Ammon's horn (tissue), 1 donor: Measurements from ENCODE around the gene COL23A1.
"Not testable (repeated sequence)": the region's sequence is repeated elsewhere in the genome, so short reads cannot be mapped to it uniquely, and the experiment has no call there.

Experiments used
- DNase-seq: peaks from one replicate; pipeline ENCODE4 v3.0.0-alpha.2; 2016; ENCODE audit warnings: low spot score

Gene COL23A1

DNA sequence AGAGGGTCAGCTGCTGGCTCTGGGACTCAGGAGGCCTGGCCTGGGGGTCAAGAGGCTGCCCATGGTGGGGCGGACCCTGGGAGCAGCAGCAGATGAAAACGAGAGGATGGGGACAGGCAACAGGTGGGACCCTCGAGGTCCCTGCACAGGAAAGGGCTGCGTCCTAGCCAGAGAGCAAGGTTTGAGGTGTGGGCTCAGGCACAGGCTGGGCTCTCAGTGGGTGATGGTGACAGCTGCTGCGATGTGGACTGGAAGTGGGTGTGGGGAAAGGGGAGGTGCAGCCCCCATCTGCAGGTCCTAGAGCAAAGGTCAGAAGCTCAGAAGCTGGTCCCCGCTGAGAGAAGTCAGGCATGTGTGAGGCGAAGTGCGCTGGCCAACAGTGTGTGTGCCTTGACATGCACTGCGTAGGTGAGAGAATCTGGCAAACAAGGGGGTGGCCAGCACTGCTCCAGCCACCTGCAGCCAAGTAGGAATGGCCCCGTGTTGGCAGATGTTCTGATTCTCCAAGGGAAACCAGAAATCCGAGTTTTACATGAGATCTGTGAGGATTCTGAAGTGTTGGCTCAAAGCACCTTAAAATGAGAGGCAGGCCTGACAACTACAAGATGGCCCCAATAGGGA is 85.7 kb downstream of the COL23A1 start:
- no peak for DNase-seq

DNA sequence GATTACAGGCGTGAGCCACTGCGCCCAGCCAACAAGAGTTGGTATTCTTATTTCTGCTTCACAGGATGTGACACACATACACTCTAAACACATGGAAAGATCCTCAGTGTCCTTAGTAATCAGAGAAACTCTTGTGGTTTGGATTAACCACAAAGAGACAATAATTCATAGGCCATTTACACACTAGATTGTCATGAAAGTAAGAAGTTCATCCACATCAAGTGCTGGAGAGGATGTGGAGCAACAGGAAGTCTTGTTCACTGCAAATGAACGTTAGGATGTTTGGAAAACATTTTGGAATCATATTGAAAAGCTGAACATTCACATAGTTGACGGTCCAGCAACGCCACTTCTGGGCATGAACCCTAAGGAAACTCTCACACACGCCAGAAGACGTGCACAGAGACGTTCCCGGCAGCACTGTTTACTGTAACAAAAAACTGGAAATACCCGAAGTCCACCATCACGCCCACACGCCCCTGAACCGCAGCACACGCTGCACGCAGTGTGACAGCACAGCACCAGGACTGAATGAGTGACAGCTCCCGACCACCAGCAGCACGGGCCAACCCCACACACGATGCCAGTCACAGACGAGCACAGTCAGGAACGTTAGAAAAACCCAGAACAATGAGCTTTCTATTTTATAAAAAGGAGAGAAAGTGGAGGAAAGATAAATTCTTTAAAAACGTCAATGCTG is 87.6 kb downstream of the COL23A1 start:
- DNase-seq: no peak

DNA sequence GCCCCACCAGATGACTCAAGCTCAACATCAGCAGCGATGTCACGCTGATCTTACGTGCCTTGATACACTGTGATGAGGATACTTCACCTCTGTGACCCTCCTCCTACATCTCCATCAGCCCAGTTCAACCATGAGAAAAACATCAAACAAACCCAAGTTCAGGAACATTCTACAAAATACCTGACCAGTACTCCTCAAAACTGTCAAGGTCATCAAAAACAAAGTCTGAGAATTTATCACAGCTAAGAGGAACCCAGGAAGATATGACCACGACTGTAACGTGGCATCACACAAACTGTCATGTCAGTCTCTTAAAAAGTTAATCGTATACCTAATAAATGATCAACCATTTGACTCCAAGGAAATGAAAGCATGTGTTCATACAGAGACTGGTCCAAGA is 90.8 kb downstream of the COL23A1 start:
- no peak for DNase-seq

DNA sequence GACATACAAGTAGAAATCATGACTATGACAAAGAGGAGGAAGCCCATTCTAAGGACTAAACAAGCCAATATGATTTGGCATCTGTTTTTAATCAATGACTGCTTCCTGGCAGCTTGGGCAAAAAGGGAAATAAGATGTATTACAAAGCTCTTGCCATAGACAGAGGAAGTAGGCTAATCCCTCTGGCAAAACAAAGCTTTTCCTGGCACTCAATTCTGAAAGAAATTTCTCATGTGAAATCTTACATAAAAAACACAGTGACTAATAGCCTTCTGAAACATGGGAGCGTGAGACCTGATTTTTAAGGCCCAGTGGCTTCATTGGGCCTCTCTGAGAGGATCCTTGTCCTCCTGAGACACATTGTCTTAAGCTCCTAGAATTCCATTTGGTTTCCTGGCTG is 93.6 kb downstream of the COL23A1 start:
- no peak for DNase-seq

DNA sequence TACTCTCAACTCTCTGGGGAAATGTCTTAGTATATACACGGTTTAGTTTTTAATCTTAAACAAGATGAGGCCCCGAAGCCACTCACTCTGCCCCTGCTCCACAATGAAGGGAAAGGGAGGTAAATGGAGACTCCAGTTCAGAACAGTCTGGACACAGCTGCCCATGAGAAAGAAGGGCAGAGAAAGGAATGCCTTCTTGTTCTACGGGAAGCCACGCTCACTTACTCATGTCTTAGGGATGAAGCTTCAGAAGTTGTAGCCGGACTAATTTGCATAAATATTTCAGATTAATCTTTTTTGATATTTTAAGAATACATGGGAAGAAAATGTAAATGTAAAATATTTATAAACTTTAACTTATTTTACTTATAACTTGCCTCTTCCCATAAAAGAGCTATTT is 94.0 kb downstream of the COL23A1 start:
- no peak for DNase-seq

DNA sequence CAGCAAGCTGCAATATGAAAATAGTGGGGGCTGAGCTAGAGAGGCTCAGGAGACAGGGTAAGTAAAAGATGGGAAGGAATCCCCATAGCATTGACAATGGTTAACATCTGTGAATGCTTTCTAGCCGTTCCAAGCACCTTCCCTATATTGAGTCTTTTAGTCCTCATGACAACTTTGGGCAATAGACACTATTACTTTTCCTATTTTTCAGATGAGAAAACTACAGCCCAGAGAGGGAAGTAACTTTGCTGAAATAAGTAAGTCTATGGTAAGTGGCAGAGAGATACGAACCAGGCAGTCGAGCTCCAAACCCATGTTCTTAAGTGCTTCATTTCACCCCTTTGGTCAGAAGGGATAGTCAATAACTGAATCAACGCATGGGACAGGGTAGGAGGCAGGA is 94.5 kb downstream of the COL23A1 start:
- DNase-seq: no peak

DNA sequence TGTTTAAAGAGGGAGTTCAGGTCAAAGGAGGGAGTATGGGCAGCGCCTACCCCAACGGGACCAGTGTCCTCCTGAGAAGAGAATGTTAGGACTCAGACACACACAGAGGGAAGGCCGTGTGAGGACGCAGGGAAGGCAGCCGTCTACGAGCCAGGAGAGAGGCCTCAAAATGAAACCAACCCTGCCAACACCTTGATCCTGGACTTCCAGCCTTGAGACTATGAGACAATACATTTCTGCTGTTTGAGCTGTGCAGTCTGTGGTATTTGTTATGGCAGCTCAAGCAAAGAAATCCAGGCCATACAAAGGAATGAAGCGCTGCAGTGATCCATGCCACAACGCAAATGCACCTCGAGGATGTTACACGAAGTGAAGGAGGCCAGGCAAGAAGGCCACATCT is 97.9 kb downstream of the COL23A1 start:
- no peak for DNase-seq

DNA sequence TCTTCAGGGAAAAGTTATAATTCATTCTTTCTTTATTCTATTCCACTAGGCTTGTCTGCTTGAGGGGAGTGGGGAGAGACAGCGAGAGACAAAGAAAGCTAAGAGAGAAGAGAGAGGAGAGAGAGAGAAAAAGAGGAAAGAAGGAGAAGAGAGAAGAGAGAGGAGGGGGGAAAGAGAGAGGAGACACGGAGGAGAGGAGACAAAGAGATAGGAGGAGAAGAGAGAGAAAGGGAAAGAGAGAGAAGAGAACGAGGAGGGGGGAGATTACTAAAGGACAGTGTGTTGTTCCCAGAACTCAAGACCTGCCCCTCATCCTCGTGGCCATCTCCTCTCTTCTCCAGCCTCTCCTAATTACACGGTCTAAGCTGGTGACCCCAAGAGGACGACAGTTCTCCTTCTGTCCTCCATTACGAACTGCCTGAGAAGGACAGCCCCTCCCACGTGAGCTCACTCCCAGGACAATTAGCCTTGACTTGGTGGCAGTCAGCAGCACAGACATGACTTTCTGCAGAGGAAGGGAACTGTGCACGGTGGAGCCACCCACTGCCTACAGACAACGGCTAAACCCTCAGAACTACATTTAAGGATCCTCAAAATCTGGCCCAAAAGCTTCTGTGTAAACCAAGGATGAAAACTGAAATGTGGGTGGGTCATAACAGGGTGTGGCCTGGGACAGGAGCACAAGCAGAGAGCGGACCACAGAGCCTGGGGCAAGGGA is 99.1 kb downstream of the COL23A1 start:
- no peak for DNase-seq

DNA sequence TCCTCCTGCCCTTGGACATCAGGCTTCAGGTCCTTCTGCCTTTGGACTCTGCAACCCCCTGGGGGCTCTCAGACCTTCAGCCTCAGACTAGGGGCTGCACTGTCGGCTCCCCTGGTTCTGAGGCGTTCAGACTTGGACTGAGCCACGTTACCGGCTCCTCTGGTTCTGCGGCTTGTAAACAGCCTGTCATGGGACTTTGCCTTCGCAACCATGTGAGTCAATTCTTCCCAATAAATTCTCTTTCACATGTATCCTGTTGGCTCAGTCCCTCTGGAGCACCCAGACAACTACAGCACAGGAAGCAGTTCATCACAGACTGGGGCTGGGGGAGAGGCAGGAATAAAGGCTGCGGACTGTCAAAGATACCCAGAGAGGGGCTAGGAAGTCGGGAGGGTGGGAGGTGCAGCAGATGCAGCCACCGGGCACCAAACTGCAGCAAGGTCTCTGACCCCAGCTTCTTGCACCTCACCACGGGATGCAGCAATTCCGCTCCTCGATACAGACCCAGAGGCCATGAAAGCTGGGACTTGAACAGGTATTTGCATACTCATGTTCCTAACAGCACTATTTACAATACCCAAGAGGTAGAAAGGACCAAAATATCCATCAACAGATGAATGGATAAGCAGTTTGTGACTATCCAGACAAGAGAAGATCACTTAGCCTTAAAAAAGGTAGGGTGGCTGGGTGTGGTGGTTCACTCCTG is 100.8 kb downstream of the COL23A1 start:
- no peak for DNase-seq

DNA sequence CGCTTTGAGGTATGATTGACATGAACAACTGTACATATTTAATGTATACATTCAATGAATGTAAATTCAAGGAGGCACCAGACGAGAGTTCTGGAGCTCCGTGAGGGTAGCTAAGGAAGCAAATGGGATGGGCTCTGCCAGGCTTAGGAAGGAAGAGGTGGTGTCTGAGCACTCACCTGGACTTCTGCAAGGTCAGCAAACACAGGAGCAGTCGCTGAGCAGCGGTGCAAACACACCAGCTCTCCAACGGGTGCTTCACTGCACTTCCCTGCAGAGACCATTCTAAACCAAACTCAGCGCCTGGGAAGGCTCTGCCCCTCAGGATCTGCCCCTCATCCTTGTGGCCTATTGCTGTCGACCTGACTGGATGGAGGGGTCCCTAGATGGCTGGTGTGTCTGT is 101.5 kb downstream of the COL23A1 start:
- no peak for DNase-seq

DNA sequence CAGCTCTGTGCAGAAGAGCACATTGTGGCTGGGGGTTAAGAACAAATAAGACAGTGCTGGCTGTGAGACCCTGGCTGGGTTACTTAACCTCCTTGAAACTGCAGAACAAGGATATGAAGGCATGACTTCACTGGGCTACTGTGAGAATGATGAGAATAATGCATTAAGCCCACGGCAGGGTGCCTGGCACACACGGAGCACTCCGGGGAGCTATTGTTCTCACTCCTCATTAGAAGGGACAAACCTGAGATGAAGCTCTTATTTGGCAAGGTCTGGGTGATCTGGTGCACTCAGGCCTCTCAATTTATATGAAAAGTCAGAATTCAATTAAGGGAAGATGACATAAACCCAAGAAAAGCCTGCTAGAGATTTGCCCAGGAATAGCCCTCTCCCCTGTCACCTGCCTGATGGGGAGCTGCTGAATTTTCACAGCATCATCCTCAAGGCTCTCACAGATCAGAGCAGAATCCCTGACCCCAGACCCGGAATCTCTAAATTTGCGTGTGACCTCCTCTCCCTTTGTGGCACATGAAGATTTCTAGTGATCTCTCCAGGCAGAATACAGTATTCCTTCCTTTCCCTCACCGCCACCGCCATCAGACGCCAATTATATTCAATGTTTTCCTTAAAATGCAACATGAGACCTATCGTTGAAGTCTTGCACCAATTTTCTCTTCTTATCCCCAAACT is 102.1 kb downstream of the COL23A1 start:
- no peak for DNase-seq

DNA sequence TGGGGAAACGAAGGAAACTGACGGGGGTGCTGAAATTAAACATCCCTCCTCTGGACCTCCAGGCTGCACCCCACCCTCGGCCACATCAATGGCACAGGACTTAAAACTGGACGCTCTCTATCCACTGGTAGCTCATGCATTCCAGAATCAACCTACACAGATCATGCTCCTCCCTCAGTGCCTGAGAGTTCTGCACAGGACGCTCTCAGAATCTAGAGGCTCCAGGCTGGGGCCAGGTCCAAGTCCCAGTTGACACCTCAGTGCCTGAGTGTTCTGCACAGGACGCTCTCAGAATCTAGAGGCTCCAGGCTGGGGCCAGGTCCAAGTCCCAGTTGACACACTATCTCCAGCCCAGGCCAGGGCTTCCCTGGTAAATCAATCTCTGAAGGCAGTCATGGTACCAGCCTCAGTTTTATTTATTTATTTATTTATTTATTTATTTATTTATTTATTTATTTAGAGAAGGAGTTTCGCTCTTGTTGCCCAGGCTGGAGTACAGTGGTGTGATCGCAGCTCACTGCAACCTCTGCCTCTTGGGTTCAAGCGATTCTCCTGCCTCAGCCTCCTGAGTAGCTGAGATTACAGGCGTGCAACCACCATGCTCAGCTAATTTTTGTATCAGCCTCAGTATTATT is 103.2 kb downstream of the COL23A1 start:
- DNase-seq: not testable (repeated sequence)

DNA sequence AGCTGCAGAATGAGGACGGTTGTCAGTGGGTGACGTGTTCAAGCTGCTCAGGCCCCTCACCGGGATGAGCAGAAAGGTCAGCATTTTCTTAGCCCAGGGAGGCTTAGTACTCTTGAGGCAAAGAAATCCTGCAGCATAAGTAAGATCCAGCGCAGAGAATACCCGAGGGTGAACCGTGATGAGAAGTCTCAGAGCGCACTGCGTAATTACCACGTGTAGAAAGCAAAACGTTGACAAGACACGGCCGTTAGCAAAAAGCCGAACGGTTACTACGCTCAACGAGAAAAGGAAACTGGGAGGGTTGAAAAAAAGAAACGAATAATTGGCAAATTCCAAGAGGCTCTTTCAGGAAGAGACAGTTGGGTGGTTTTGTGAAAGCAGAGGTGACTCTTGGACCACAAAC is 104.0 kb downstream of the COL23A1 start:
- no peak for DNase-seq

DNA sequence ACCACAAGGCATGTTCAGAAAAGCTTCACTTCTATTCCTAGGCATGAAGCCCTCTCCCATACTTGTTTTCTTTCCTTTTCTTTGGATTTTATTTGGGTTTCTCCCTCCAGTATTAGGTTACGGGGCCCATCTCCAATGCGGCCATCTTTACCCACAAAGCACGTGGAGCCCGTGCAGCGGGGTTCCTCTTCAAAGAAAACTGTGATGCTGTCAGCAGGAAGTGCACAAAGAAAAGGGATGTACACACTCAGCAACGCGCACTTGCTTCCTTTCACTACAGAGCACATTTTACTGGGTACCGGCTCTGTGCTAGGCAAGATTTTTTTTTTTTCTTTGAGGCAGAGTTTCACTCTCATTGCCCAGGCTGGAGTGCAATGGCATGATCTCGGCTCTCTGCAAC is 106.6 kb downstream of the COL23A1 start:
- no peak for DNase-seq

DNA sequence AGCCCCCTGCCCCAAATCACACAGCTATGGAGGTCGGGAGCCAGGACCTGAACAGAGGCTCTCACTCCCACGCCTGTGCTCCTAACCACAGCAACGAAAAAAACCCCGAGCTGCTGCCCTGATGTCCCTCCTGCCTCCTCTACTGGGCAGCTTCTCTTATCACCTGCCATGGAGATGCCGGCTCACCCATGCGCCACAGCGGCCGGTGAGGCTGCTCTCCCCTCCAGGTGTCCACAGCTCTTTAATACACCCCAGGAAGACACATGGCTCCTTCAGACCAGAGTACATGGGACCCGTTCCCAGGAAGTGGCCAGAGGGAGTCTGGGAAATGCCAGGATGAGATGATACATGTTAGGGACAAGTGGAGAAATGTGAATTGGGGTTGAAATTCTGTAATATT is 110.9 kb downstream of the COL23A1 start:
- DNase-seq: no peak

DNA sequence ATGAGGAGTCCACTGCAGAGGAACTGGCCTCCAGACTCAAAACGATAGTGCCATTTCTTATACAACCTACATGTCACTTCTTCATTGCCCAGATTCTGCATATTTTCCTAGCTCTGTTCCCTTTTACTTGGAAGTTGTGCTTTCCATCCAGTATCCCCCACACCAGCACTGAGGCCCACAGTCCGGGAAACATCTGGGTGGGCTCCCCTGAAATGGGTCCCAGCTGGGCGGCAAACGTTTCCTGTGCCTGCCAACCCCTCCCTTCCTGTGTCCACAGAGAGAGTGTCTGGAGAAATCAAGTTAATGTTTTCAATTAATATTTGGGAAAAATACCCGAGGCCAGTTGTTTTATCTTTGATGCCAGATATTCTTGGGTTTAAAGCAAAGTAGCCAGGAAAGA is 111.8 kb downstream of the COL23A1 start:
- no peak for DNase-seq

DNA sequence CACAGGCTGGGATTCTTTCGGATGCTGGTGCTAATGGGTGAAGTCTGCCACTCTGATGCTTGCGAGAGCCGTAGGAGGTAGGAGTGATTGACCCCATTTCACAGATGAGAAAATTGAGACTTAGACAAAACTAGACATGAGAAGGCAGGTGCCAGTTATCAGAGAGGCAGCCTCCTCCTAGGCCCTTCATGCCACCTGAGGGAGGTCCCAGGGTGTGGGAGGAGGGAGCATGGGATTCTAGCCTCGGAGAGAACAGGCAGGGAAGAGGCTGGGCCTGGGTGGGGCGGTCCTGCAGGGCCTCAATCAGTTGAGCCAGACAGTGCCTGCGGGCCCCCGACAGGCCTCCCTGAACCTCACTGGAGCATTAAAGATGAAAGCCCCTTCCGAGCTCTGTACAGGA is 112.4 kb downstream of the COL23A1 start:
- no peak for DNase-seq

DNA sequence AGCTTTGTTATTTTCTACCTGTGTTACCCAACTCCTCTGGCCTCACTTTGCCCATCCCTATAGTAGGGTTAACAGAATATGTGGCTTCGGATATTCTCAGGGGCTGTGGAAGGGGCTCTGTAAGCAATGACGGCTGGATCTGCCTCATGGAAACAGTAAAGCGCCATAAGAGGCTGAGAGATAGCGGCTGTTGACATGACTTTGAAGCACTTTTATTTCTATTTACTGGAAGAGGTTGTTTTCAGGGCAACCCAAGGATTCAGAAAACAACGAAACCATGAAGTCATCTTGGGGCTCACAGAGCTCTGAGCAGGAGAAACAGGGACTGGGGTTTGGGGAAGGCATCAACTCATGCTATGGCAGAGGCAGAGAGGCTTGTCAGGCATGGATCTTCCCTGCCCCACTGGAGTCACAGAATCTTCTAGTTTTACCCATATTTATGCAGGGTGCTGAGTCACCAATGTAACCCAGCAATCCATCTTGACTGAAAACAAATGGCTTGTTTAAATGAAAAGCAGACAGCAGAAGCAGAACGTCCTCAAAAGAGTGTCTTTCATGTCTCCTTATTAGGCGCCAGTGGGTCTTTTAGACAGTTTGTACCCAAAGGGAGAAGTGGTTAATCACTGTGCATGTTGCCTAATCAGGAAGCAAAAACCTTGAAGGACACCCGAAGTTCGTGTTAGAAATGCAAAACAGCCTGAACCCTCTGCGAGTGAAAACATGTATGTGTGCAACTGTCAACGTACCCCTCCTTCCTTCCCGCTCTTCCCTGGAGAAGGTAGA is 113.0 kb downstream of the COL23A1 start:
- DNase-seq: no peak

DNA sequence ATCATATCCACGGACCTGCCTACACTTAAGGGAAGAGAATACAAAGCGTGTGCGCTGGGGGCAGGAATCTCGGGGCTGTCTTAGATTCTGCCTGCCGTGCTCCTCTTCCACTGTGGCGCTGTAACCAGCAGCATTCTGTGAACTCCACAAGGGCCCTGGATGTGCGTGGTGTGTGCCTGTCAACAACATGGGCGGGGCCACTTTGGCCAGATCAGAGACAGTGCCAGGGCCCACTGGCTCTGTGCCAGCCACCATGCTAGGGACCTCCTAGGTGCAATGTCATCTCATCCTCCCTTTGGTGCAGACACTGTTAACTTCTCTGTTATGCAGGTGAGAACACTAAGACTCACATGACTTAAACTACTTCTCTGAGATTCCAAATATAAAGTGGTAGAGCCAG is 113.7 kb downstream of the COL23A1 start:
- no peak for DNase-seq

DNA sequence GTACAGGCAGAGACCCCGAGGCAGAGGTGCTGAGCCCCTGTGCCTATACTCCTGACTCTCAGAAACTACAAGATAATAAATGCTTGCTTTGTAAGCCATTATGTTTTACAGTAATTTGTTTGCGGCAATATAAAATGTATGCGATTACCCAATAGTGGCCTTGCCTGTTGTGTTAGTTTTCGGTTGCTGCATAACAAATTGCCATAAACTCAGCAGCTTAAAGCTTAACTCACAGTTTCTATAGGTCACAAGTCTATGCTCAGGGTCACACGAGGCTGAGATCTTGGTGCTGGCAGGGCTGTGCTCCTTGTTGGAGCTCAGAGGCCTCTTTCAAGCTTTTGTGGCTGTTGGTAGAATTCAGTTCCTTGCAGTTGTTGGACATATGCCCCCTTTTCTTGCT is 114.8 kb downstream of the COL23A1 start:
- DNase-seq: no peak
